Gastrocnemius medialis (tissue), 4 donors: Measurements from ENCODE around the gene NYNRIN. TPM values are rescaled to one million over a fixed set of nuclear protein-coding genes. Genes with fewer than 3 reads are reported as not detected.

Source experiments
- ATAC-seq, 2 donors: fragments of 150-250 bp; one replicate each; pipeline ENCODE4 v1.9.1; 2016
- DNase-seq, 2 donors: peaks; one replicate each; pipeline ENCODE4 v3.0.0-alpha.2; 2019
- H3K27ac ChIP-seq, 4 donors: fragments of 200-600 bp; sonication (generic); 1 replicate in 1 of 4; 2 replicates in 3 of 4; pipeline ENCODE4 v1.5.1; 2016 to 2018; ENCODE audit warnings: mild to moderate bottlenecking in 2 of 4, moderate library complexity in 1 of 4
- H3K27me3 ChIP-seq, 3 donors: fragments of 200-600 bp; sonication (generic) in 2 of 3; 1 replicate in 1 of 3; 2 replicates in 2 of 3; pipeline versions ENCODE4 v1.5.1 to v1.6.0; 2016 to 2019; ENCODE audit warnings: mild to moderate bottlenecking in 1 of 3, moderate library complexity in 1 of 3
- H3K36me3 ChIP-seq, 2 donors: fragments of 200-600 bp; sonication (generic) in 1 of 2; one replicate each; pipeline ENCODE4 v1.5.1; 2017 to 2018
- H3K4me1 ChIP-seq, 2 donors: fragments of 200-600 bp; sonication (generic) in 1 of 2; one replicate each; pipeline ENCODE4 v1.5.1; 2016 to 2017; ENCODE audit warnings: mild to moderate bottlenecking in 2 of 2
- H3K4me3 ChIP-seq, 4 donors: fragments of 200-600 bp; sonication (generic) in 3 of 4; 1 replicate in 1 of 4; 2 replicates in 3 of 4; pipeline ENCODE4 v1.5.1; 2016 to 2019; ENCODE audit warnings: mild to moderate bottlenecking in 2 of 4
- H3K9me3 ChIP-seq, 3 donors: fragments of 200-600 bp; sonication (generic) in 2 of 3; 1 replicate in 1 of 3; 2 replicates in 2 of 3; pipeline ENCODE4 v1.5.1; 2016 to 2019
- CTCF ChIP-seq, 5 experiments: fragments of 450-650 bp in 3 of 5; fragments of 200-600 bp in 2 of 5; sonication (generic) in 2 of 5; IDR thresholded peaks in 4 of 5; conservative IDR thresholded peaks in 1 of 5; 1 replicate in 4 of 5; 2 replicates in 1 of 5; pipeline ENCODE4 v1.5.1; 2016 to 2019; ENCODE audit warnings: antibody characterized with exemption in 5 of 5, mild to moderate bottlenecking in 3 of 5, moderate library complexity in 3 of 5
- POLR2A ChIP-seq, 2 donors: fragments of 450-650 bp; IDR thresholded peaks; one replicate each; pipeline ENCODE4 v1.6.1; 2017; ENCODE audit warnings: antibody characterized with exemption in 2 of 2, mild to moderate bottlenecking in 2 of 2, moderate library complexity in 2 of 2
- in situ Hi-C, 4 donors: fragments of 200-750 bp; cut with MboI; loops; one replicate each; pipeline versions ENCODE4 v1.15.0 to v1.8.0; 2017; ENCODE audit warnings: low sequenced_read_pairs in 4 of 4
- intact Hi-C: fragments of 100-400 bp; cut with DNase I; formaldehyde crosslinking; loops from one replicate; pipeline ENCODE4 v1.15.1; 2023; ENCODE audit warnings: low total_unique reads
- total RNA-seq, 4 donors: library from RNA; depleted of rRNA; stranded (reverse); fragments of >200 nt; gene quantifications; one replicate each; pipeline versions ENCODE4 v1.1.0 to v1.2.3, GENCODE V29; 2016

The NYNRIN gene
- total RNA-seq, 4 donors from 2014 or later: 0.87 to 3.7 (median 2.1) TPM

GRCh38 chr14:24430682-24431568, 32.1 kb downstream of the NYNRIN start:
- H3K27me3 ChIP-seq: no peaks in the 10 kb centered on the region
- in situ Hi-C loops: loop anchor here (5.0 to 25.0 kb wide), 6 partner anchors 64 to 1119 kb away; partner anchors contain the start of genes GMPR2 (in 3 of the 4), NEDD8 (in 3 of the 4), ADCY4 (in 1 of the 4) and BCL2L2 (in 1 of the 4)

GRCh38 chr14:24431569-24432258, 32.9 kb downstream of the NYNRIN start:
- ATAC-seq (peak; percentile 51 to 70), DNase-seq (peak; percentile 76 to 87)
- peaks cover 19 to 22% of the 10 kb centered on the region in 2 donors for H3K4me1 ChIP-seq
- intact Hi-C loops (loop anchor here (1.0 to 10.0 kb wide), 4 partner anchors 65 to 877 kb away; partner anchors contain the start of genes THTPA, TINF2 and ZFHX2), in situ Hi-C loops (loop anchor here (5.0 to 25.0 kb wide), 6 partner anchors 64 to 1119 kb away; partner anchors contain the start of genes GMPR2 (in 3 of the 4), NEDD8 (in 3 of the 4), ADCY4 (in 1 of the 4) and BCL2L2 (in 1 of the 4))
- peak overlapping the region; percentile 85 to 90 (median 86) for H3K27ac ChIP-seq
- H3K36me3 ChIP-seq: peaks cover 0 to 28% of the 10 kb centered on the region in 2 donors
- H3K9me3 ChIP-seq: no peaks in the 10 kb centered on the region
- peak overlapping the region in 3 of 4 donors; percentile 62 to 81 (median 76) for H3K4me3 ChIP-seq
- peak; percentile 79 to 92 (median 88) for TF ChIP-seq CTCF (IDR thresholded peaks at IDR 0.05 in 4 of 5, conservative IDR thresholded peaks at IDR 0.05 in 1 of 5)
- no peak for TF ChIP-seq POLR2A (IDR thresholded peaks at IDR 0.05)
- no peaks in the 10 kb centered on the region for H3K27me3 ChIP-seq

More at GRCh38 chr14:24430682-24431568, 32.1 kb downstream of the NYNRIN start:
- no peaks in the 10 kb centered on the region for H3K9me3 ChIP-seq
- H3K27ac ChIP-seq: peak overlapping the region; percentile 85 to 90 (median 86)
- H3K4me1 ChIP-seq: peaks cover 14 to 22% of the 10 kb centered on the region in 2 donors
- DNase-seq (no peak), ATAC-seq (no peak)
- no peak for TF ChIP-seq CTCF (IDR thresholded peaks at IDR 0.05 in 4 of 5, conservative IDR thresholded peaks at IDR 0.05 in 1 of 5)
- H3K4me3 ChIP-seq: peak overlapping the region; percentile 61 to 81 (median 69)
- intact Hi-C loops: loop anchor here (1.0 to 10.0 kb wide), 4 partner anchors 64 to 876 kb away; partner anchors contain the start of genes THTPA, TINF2 and ZFHX2
- H3K36me3 ChIP-seq: peaks cover 0 to 23% of the 10 kb centered on the region in 2 donors

GRCh38 chr14:24432259-24433131, 33.7 kb downstream of the NYNRIN start:
- Histone ChIP-seq H3K27me3 (no peaks in the 10 kb centered on the region), H3K27ac (peak overlapping the region; percentile 4 to 87 (median 85)), H3K4me1 (peaks cover 22 to 26% of the 10 kb centered on the region in 2 donors), H3K4me3 (no peak overlapping the region), H3K9me3 (no peaks in the 10 kb centered on the region), H3K36me3 (peaks cover 0 to 35% of the 10 kb centered on the region in 2 donors)
- no peak for ATAC-seq
- TF ChIP-seq CTCF (IDR thresholded peaks at IDR 0.05 in 4 of 5, conservative IDR thresholded peaks at IDR 0.05 in 1 of 5) (no peak), POLR2A (IDR thresholded peaks at IDR 0.05) (no peak)
- in situ Hi-C loops: loop anchor here (5.0 to 25.0 kb wide), 6 partner anchors 65 to 1120 kb away; partner anchors contain the start of genes GMPR2 (in 3 of the 4), NEDD8 (in 3 of the 4), ADCY4 (in 1 of the 4) and BCL2L2 (in 1 of the 4)
- no peak for DNase-seq
- intact Hi-C loops: loop anchor here (10.0 kb wide), 1 partner anchor 878 kb away; the partner anchor contains the start of genes THTPA and ZFHX2
